ENCODE data around the gene NEURL1B.

NEURL1B gene

DNA sequence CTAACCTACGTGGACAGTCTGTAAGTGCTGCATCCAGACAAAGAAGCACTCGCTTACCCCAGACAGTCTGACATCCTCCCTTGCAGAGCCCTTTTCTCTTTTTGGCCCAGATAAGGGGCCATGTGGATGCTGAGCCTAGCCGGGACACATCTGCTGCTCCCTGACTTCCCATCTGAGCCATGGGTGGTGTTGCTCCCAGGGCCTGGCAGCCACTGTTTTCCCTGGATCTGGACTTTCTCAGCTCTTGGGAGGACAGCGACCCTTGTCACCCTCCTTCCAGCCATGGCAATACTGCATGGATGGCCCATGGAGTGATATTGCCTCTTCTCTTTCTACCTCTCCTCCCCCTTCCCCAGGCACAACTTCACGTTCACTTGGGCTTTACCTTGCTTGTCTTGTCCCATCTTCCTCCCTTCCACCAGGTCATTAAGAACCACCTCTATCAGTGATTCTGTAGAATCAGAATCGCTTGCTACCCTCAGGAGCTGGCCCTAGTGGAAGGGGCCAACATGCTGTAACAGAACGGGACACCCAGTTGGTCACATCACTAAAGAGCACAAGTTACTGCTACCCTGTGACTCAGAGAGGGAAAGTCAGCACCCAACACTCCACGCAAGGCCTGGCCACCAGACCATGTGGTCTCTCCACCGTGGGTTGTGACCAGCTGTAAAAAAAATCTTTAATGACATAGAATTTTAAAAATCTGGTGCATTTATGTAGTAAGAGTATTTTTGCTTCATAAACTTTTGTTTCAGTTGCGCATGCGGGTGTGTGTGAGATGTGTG lies 4.4 kb downstream of the NEURL1B start:
- Histone ChIP-seq H3K36me3 (ENCODE audit: control insufficient read depth in 1 of 2, insufficient read depth in 2 of 2, low read depth in 1 of 2, low read length in 2 of 2) (no peaks in the 10 kb centered on the region), H2BK5ac (ENCODE audit: low read depth, low read length, poor library complexity, severe bottlenecking) (no peak overlapping the region), H3K4me1 (ENCODE audit: control insufficient read depth, insufficient read depth, low read depth, low read length) (peaks cover 7% of the 10 kb centered on the region), H2AFZ (ENCODE audit: low read depth, low read length) (no peak overlapping the region), H3K18ac (ENCODE audit: low read depth in 1 of 2, low read length in 2 of 2) (peak overlapping the region in 1 of 2 experiments; percentile 18), H3K4me2 (ENCODE audit: low read length, poor library complexity, severe bottlenecking) (no peak overlapping the region), H2BK15ac (ENCODE audit: low read depth, poor library complexity, severe bottlenecking) (no peak overlapping the region), H2BK12ac (ENCODE audit: low read length in 2 of 2) (no peak overlapping the region), H3K4me3 (ENCODE audit: insufficient read depth in 1 of 2, low read depth in 1 of 2, low read length in 2 of 2) (no peak overlapping the region), H3K14ac (ENCODE audit: low read length in 2 of 2) (no peak overlapping the region), H4K8ac (ENCODE audit: low read length) (no peak overlapping the region), H3K23ac (ENCODE audit: low read length in 2 of 2) (no peak overlapping the region), H4K91ac (ENCODE audit: low read length) (no peak overlapping the region), H2AK5ac (ENCODE audit: low read length, severe bottlenecking) (no peak overlapping the region), H2BK120ac (ENCODE audit: low read depth, low read length) (no peak overlapping the region), H3K9me3 (ENCODE audit: control insufficient read depth, low read length) (no peaks in the 10 kb centered on the region), H3K27ac (ENCODE audit: low read length, poor library complexity, severe bottlenecking) (no peak overlapping the region), H3K4ac (ENCODE audit: low read depth in 1 of 2, low read length in 2 of 2) (no peak overlapping the region), H3K9ac (ENCODE audit: low read length) (no peak overlapping the region), H3K79me1 (replicated peaks; ENCODE audit: low read length, poor library complexity, severe bottlenecking) (no peaks in the 10 kb centered on the region), H3K27me3 (ENCODE audit: control insufficient read depth in 1 of 2, insufficient read depth in 1 of 2, low read length in 2 of 2) (peaks cover 5 to 48% of the 10 kb centered on the region in 2 experiments)
- DNase-seq = no peak
- 82% methylated on average over 11 of the region's 11 CpGs for WGBS

- Histone ChIP-seq H2BK12ac (ENCODE audit: low read length in 2 of 2) (no peak overlapping the region), H3K36me3 (ENCODE audit: control insufficient read depth in 1 of 2, insufficient read depth in 2 of 2, low read depth in 1 of 2, low read length in 2 of 2) (no peaks in the 10 kb centered on the region), H2BK15ac (ENCODE audit: low read depth, poor library complexity, severe bottlenecking) (no peak overlapping the region), H2AK5ac (ENCODE audit: low read length, severe bottlenecking) (no peak overlapping the region), H3K4me2 (ENCODE audit: low read length, poor library complexity, severe bottlenecking) (no peak overlapping the region), H4K91ac (ENCODE audit: low read length) (no peak overlapping the region), H3K4ac (ENCODE audit: low read depth in 1 of 2, low read length in 2 of 2) (no peak overlapping the region), H2BK5ac (ENCODE audit: low read depth, low read length, poor library complexity, severe bottlenecking) (no peak overlapping the region), H4K8ac (ENCODE audit: low read length) (no peak overlapping the region), H3K4me1 (ENCODE audit: control insufficient read depth, insufficient read depth, low read depth, low read length) (no peaks in the 10 kb centered on the region), H3K4me3 (ENCODE audit: insufficient read depth in 1 of 2, low read depth in 1 of 2, low read length in 2 of 2) (no peak overlapping the region), H3K27me3 (ENCODE audit: control insufficient read depth in 1 of 2, insufficient read depth in 1 of 2, low read length in 2 of 2) (peaks cover 5 to 42% of the 10 kb centered on the region in 2 experiments), H3K79me1 (replicated peaks; ENCODE audit: low read length, poor library complexity, severe bottlenecking) (no peaks in the 10 kb centered on the region), H2BK120ac (ENCODE audit: low read depth, low read length) (no peak overlapping the region), H3K14ac (ENCODE audit: low read length in 2 of 2) (no peak overlapping the region), H3K23ac (ENCODE audit: low read length in 2 of 2) (no peak overlapping the region), H3K9ac (ENCODE audit: low read length) (no peak overlapping the region), H3K9me3 (ENCODE audit: control insufficient read depth, low read length) (no peaks in the 10 kb centered on the region), H2AFZ (ENCODE audit: low read depth, low read length) (no peak overlapping the region), H3K18ac (ENCODE audit: low read depth in 1 of 2, low read length in 2 of 2) (no peak overlapping the region), H3K27ac (ENCODE audit: low read length, poor library complexity, severe bottlenecking) (no peak overlapping the region)
- 78% methylated on average over 10 of the region's 10 CpGs for WGBS
- DNase-seq = peak; percentile 36
Measured at GRCh38 chr5:172646716-172647285, 5.7 kb downstream of the NEURL1B start.

DNA sequence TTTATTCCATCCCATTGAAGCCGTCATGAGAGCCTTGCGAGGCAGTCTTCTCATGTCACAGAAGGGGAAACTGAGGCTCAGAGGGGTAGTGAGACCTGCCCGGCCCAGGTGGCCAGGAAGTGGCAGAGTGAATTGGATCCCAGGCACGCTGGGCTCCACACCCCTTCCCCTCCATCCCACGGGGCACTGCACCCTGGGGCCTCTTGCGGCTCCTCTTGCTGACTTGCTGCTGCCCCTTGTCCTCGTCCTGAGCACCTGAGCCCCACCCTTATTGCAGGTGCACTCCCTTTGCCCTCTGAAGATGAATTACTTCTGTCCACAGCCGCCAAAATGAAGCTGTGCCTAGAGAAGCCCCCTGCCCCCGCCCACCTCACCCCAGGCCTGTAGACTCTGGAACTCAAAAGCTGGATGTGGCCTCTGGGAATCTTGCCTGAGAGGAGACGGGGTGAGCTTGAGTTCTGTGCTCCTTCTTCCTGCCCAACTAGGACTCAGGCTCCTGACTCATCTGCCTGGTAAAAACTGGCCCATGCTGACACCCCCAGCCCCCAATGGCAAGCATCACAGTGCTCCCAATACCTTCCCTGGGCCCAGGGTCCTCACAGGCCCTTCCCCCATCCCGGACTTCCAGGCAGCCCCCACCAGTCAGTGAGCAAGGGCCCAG lies 6.4 kb downstream of the NEURL1B start:
- no peak overlapping the region for H3K14ac ChIP-seq (ENCODE audit: low read length in 2 of 2)
- H4K91ac ChIP-seq (ENCODE audit: low read length) = no peak overlapping the region
- peak overlapping the region in 1 of 2 experiments; percentile 13 for H3K4ac ChIP-seq (ENCODE audit: low read depth in 1 of 2, low read length in 2 of 2)
- no peak overlapping the region for H3K9ac ChIP-seq (ENCODE audit: low read length)
- no peaks in the 10 kb centered on the region for H3K79me1 ChIP-seq (replicated peaks; ENCODE audit: low read length, poor library complexity, severe bottlenecking)
- H3K4me1 ChIP-seq (ENCODE audit: control insufficient read depth, insufficient read depth, low read depth, low read length) = no peaks in the 10 kb centered on the region
- H2AK5ac ChIP-seq (ENCODE audit: low read length, severe bottlenecking) = no peak overlapping the region
- no peak overlapping the region for H2BK5ac ChIP-seq (ENCODE audit: low read depth, low read length, poor library complexity, severe bottlenecking)
- no peak for DNase-seq
- H3K9me3 ChIP-seq (ENCODE audit: control insufficient read depth, low read length) = no peaks in the 10 kb centered on the region
- no peak overlapping the region for H2BK12ac ChIP-seq (ENCODE audit: low read length in 2 of 2)
- 87% methylated on average over 11 of the region's 11 CpGs for WGBS
- H3K27me3 ChIP-seq (ENCODE audit: control insufficient read depth in 1 of 2, insufficient read depth in 1 of 2, low read length in 2 of 2) = peaks cover 5 to 35% of the 10 kb centered on the region in 2 experiments
- no peak overlapping the region for H2BK120ac ChIP-seq (ENCODE audit: low read depth, low read length)
- no peak overlapping the region for H2AFZ ChIP-seq (ENCODE audit: low read depth, low read length)
- H4K8ac ChIP-seq (ENCODE audit: low read length) = no peak overlapping the region
- H3K18ac ChIP-seq (ENCODE audit: low read depth in 1 of 2, low read length in 2 of 2) = no peak overlapping the region
- H3K4me2 ChIP-seq (ENCODE audit: low read length, poor library complexity, severe bottlenecking) = no peak overlapping the region
- no peak overlapping the region for H3K23ac ChIP-seq (ENCODE audit: low read length in 2 of 2)
- no peak overlapping the region for H2BK15ac ChIP-seq (ENCODE audit: low read depth, poor library complexity, severe bottlenecking)
- no peak overlapping the region for H3K4me3 ChIP-seq (ENCODE audit: insufficient read depth in 1 of 2, low read depth in 1 of 2, low read length in 2 of 2)
- no peak overlapping the region for H3K27ac ChIP-seq (ENCODE audit: low read length, poor library complexity, severe bottlenecking)
- no peaks in the 10 kb centered on the region for H3K36me3 ChIP-seq (ENCODE audit: control insufficient read depth in 1 of 2, insufficient read depth in 2 of 2, low read depth in 1 of 2, low read length in 2 of 2)

DNA sequence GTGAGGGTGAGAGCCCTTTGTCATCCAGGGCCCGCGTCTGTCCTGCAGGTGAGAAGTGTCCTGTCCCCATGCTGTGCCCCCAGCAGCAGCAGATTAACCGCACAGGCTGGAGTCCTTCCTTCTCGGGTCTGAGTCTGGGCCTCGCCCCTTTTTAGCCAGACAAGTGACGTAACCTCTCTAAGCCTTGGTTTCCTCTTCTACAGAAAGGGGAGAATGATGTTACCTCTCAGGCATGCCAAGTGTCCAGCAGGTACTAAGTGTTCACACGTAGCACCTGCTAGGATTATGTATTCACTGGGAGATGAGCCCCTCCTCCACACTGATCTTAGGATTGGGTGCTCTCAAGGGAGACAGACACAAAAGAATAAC lies 6.9 kb downstream of the NEURL1B start:
- no peak overlapping the region for H2BK5ac ChIP-seq (ENCODE audit: low read depth, low read length, poor library complexity, severe bottlenecking)
- no peaks in the 10 kb centered on the region for H3K79me1 ChIP-seq (replicated peaks; ENCODE audit: low read length, poor library complexity, severe bottlenecking)
- H4K8ac ChIP-seq (ENCODE audit: low read length) = no peak overlapping the region
- no peak overlapping the region for H2AFZ ChIP-seq (ENCODE audit: low read depth, low read length)
- no peak overlapping the region for H2AK5ac ChIP-seq (ENCODE audit: low read length, severe bottlenecking)
- H3K23ac ChIP-seq (ENCODE audit: low read length in 2 of 2) = no peak overlapping the region
- no peak overlapping the region for H3K14ac ChIP-seq (ENCODE audit: low read length in 2 of 2)
- no peak overlapping the region for H2BK120ac ChIP-seq (ENCODE audit: low read depth, low read length)
- H3K27ac ChIP-seq (ENCODE audit: low read length, poor library complexity, severe bottlenecking) = no peak overlapping the region
- DNase-seq = no peak
- no peak overlapping the region for H3K4me3 ChIP-seq (ENCODE audit: insufficient read depth in 1 of 2, low read depth in 1 of 2, low read length in 2 of 2)
- no peak overlapping the region for H2BK15ac ChIP-seq (ENCODE audit: low read depth, poor library complexity, severe bottlenecking)
- H3K18ac ChIP-seq (ENCODE audit: low read depth in 1 of 2, low read length in 2 of 2) = no peak overlapping the region
- H3K36me3 ChIP-seq (ENCODE audit: control insufficient read depth in 1 of 2, insufficient read depth in 2 of 2, low read depth in 1 of 2, low read length in 2 of 2) = no peaks in the 10 kb centered on the region
- H3K4ac ChIP-seq (ENCODE audit: low read depth in 1 of 2, low read length in 2 of 2) = no peak overlapping the region
- no peak overlapping the region for H2BK12ac ChIP-seq (ENCODE audit: low read length in 2 of 2)
- H3K9ac ChIP-seq (ENCODE audit: low read length) = no peak overlapping the region
- no peaks in the 10 kb centered on the region for H3K4me1 ChIP-seq (ENCODE audit: control insufficient read depth, insufficient read depth, low read depth, low read length)
- H3K9me3 ChIP-seq (ENCODE audit: control insufficient read depth, low read length) = no peaks in the 10 kb centered on the region
- H3K27me3 ChIP-seq (ENCODE audit: control insufficient read depth in 1 of 2, insufficient read depth in 1 of 2, low read length in 2 of 2) = peaks cover 4 to 32% of the 10 kb centered on the region in 2 experiments
- no peak overlapping the region for H4K91ac ChIP-seq (ENCODE audit: low read length)
- H3K4me2 ChIP-seq (ENCODE audit: low read length, poor library complexity, severe bottlenecking) = no peak overlapping the region
- WGBS = 79% methylated on average over 7 of the region's 7 CpGs

Measured in mesenchymal stem cell (in vitro differentiated cells and primary cell).